Measurements from ENCODE around the gene SESTD1.

The SESTD1 gene

GRCh38 chr2:179130560-179130959 is 134.1 kb downstream of the SESTD1 start:
- H3K9me3 ChIP-seq = no peaks in the 10 kb centered on the region
- intact Hi-C loops (cut with DNase I; ENCODE audit: low total_unique reads) = no loop called here
- TF ChIP-seq, protein P1, sequence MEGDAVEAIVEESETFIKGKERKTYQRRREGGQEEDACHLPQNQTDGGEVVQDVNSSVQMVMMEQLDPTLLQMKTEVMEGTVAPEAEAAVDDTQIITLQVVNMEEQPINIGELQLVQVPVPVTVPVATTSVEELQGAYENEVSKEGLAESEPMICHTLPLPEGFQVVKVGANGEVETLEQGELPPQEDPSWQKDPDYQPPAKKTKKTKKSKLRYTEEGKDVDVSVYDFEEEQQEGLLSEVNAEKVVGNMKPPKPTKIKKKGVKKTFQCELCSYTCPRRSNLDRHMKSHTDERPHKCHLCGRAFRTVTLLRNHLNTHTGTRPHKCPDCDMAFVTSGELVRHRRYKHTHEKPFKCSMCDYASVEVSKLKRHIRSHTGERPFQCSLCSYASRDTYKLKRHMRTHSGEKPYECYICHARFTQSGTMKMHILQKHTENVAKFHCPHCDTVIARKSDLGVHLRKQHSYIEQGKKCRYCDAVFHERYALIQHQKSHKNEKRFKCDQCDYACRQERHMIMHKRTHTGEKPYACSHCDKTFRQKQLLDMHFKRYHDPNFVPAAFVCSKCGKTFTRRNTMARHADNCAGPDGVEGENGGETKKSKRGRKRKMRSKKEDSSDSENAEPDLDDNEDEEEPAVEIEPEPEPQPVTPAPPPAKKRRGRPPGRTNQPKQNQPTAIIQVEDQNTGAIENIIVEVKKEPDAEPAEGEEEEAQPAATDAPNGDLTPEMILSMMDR (IDR thresholded peaks at IDR 0.05) = no peak

DNA sequence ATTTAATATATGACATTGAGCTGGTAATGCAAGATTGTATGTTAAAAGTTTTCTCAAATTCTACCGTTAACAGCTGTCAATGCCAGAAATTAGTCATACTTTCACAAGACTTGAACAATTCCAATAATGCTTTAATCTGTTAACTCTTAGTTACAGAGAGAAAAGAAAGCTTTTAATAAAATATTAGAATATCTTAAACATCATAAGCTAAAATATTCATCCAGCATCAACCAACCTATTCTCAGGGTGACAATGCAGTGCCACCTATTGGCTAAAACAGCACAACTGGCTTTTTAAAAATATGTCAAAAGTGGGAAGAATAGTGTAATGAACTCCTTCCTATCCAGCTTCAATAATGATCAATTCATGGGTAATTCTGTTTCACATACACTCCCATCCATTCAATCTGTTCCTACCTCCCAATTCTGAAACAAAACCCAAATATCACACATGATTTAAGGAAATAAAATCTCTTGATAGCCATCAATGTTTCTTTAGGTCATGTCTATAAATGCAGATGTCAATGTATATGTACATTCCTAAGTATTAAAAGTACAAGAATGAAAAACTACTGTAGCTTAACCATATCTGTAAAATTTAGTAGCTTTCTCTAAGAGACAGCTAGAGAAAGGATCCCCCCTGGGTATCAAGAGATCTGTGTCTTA is 134.9 kb downstream of the SESTD1 start:
- H3K27me3 ChIP-seq = no peaks in the 10 kb centered on the region

More at GRCh38 chr2:179130560-179130959, 134.1 kb downstream of the SESTD1 start:
- Histone ChIP-seq H3K27me3 (no peaks in the 10 kb centered on the region), H3K36me3 (peaks cover 9 to 19% (median 9%) of the 10 kb centered on the region in 3 donors), H3K27ac (no peak overlapping the region), H3K4me1 (no peaks in the 10 kb centered on the region), H3K4me3 (no peak overlapping the region)
- DNase-seq = no peak

DNA sequence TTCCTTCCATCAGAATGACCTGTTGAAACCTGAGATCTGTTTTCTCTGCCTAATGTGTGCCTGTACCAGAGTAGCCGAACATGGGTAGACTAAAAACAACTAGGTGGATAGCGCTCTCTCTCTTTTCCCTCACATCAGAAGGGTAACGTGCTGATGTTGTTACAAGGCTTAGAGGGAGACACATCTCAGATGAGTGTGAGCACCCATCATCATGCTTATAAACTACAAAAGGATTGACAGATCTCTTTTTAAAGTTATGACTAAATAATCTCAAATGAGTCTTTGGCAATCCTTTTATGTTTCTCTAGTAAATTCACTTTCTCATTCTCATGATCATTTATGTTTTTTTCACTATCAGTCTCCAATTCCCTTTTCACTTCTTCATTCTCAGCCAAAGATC is 139.2 kb downstream of the SESTD1 start:
- Histone ChIP-seq H3K27ac (no peak overlapping the region), H3K36me3 (peaks cover 25 to 36% (median 31%) of the 10 kb centered on the region in 3 donors), H3K9me3 (no peaks in the 10 kb centered on the region), H3K27me3 (no peaks in the 10 kb centered on the region), H3K4me3 (no peak overlapping the region), H3K4me1 (no peaks in the 10 kb centered on the region)
- TF ChIP-seq, protein P1 (IDR thresholded peaks at IDR 0.05) = no peak
- intact Hi-C loops (cut with DNase I; ENCODE audit: low total_unique reads) = no loop called here
- no peak for DNase-seq

More for the DNA sequence above, 134.9 kb downstream of the SESTD1 start:
- Histone ChIP-seq H3K4me1 (no peaks in the 10 kb centered on the region), H3K9me3 (no peaks in the 10 kb centered on the region), H3K36me3 (peaks cover 9 to 19% (median 9%) of the 10 kb centered on the region in 3 donors), H3K4me3 (no peak overlapping the region), H3K27ac (no peak overlapping the region)
- intact Hi-C loops (cut with DNase I; ENCODE audit: low total_unique reads) = no loop called here
- TF ChIP-seq, protein P1 (IDR thresholded peaks at IDR 0.05) = peak in 1 of 2 experiments; percentile 42
- no peak for DNase-seq

DNA sequence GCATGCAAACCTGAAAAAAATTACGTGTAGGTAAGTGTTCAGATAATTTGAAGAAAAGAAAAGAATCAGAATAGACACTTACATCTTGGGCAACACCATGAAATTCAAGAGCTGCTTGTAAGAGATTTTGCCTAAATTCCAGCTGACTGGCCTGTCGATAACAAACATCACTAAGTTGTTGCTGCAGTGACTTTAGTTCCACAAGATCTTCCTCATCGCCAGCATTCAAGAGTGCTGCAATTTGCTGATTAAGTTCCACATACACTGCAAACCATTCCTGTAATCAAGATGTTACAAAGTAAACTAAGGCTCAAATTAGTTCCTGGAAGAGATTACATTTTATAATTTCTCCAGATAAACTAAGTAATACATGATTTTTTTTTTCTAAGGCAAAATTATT is 140.3 kb downstream of the SESTD1 start:
- H3K27me3 ChIP-seq = no peaks in the 10 kb centered on the region
- TF ChIP-seq, protein P1 (IDR thresholded peaks at IDR 0.05) = no peak
- H3K9me3 ChIP-seq = no peaks in the 10 kb centered on the region
- H3K4me1 ChIP-seq = no peaks in the 10 kb centered on the region
- no peak overlapping the region for H3K4me3 ChIP-seq
- H3K36me3 ChIP-seq = peaks cover 37 to 43% (median 42%) of the 10 kb centered on the region in 3 donors
- H3K27ac ChIP-seq = no peak overlapping the region
- no peak for DNase-seq
- intact Hi-C loops (cut with DNase I; ENCODE audit: low total_unique reads) = no loop called here

DNA sequence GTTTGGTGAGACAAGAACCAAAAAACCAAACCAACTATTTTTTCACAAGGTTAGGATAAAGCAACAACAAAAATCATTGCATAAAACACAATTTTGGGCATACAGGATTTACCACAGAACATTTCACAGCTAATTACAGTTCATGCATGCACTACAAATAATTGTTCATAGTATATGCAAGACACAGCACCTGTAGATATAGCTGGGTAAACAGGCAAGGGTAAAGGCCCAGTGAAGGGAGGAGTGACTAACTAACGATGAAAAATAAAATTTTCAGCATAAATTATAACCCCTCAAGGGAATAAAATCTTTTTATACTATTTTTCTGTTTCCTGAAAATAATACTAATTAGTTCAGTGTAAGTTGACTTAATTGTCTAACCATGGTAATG is 141.4 kb downstream of the SESTD1 start:
- intact Hi-C loops (cut with DNase I; ENCODE audit: low total_unique reads) = no loop called here
- H3K36me3 ChIP-seq = peaks cover 41 to 52% (median 49%) of the 10 kb centered on the region in 3 donors
- TF ChIP-seq, protein P1 (IDR thresholded peaks at IDR 0.05) = no peak
- no peak overlapping the region for H3K4me3 ChIP-seq
- H3K9me3 ChIP-seq = no peaks in the 10 kb centered on the region
- H3K27me3 ChIP-seq = no peaks in the 10 kb centered on the region
- no peak for DNase-seq
- H3K27ac ChIP-seq = no peak overlapping the region
- H3K4me1 ChIP-seq = no peaks in the 10 kb centered on the region

Measured in tibial artery (tissue), 4 donors.